Liver (tissue), 5 donors: ENCODE measurements around the gene MCF2L2. TPM values are rescaled to one million over a fixed set of nuclear protein-coding genes. Genes with fewer than 3 reads are reported as not detected.

Source experiments
- polyA plus RNA-seq, 2 donors: library from polyadenylated mRNA; stranded (reverse) in 1 of 2; unstranded in 1 of 2; fragments of 200-250 nt in 1 of 2; fragments of >200 nt in 1 of 2; fragmentation: Nextera tagmentation in 1 of 2; extraction: Ambion mirVana in 1 of 2; gene quantifications; one replicate each; pipeline versions ENCODE4 v1.2.1 to v1.2.3, GENCODE V29; 2013 to 2015
- small RNA-seq: library from RNA; depleted of rRNA; stranded (forward); fragments of <200 nt; gene quantifications from one replicate; pipeline ENCODE3, GENCODE V24; 2014
- total RNA-seq, 2 donors: library from RNA; depleted of rRNA; stranded (reverse); fragments of >200 nt; gene quantifications; one replicate each; pipeline ENCODE4 v1.2.3, GENCODE V29; 2014
- donor health status: healthy.
- donor health status: healthy.
- donor health status: healthy.

MCF2L2 gene
- total and polyA plus RNA-seq, 4 donors, result 0.02 to 0.47 (median 0.17) TPM; not detected in 1

Small RNA genes lying within 50 kb of the gene (small RNA-seq; reads per million reads assigned to genes)
- not detected for gene RF00092
- not detected for gene RF00394
- not detected for gene RF01241
- not detected for gene RNA5SP151
- 5.0 reads per million, percentile 92 among the genes with 10 or more reads in this experiment for gene SNORA63D

Other genes with a start within 250 kb of the MCF2L2 start
- 1 to 10 TPM in 1 of 2 donors, under 1 TPM in 1; 0.84 to 1.8 TPM for gene B3GNT5, start 175.4 kb downstream of the MCF2L2 start, total RNA-seq
- under 1 TPM; 0.22 to 0.23 TPM for gene B3GNT5, start 175.4 kb downstream of the MCF2L2 start, polyA plus RNA-seq
- 1 to 10 TPM; 1.6 to 3.8 TPM for gene KLHL6, start 127.1 kb upstream of the MCF2L2 start, total RNA-seq
- gene KLHL6, start 127.1 kb upstream of the MCF2L2 start, polyA plus RNA-seq, result under 1 TPM; 0.42 to 0.44 TPM
- 10 to 100 TPM; 20.6 to 81.8 TPM for gene KLHL24, start 207.0 kb upstream of the MCF2L2 start, total RNA-seq
- 10 to 100 TPM in 1 of 2 donors, 1 to 10 TPM in 1; 6.4 to 16.2 TPM for gene KLHL24, start 207.0 kb upstream of the MCF2L2 start, polyA plus RNA-seq